Ovary (tissue), 9 donors: ENCODE data around the gene CHRNE. TPM values are rescaled to one million over a fixed set of nuclear protein-coding genes. Genes with fewer than 3 reads are reported as not detected.
"Not testable (repeated sequence)": the region's sequence is repeated elsewhere in the genome, so short reads cannot be mapped to it uniquely, and the experiment has no call there.

ENCODE experiments used
- DNase-seq, 5 donors: peaks; one replicate each; pipeline ENCODE4 v3.0.0-alpha.2; 2019 to 2020
- H3K27ac ChIP-seq, 2 donors: fragments of 200-600 bp; one replicate each; pipeline versions ENCODE4 v1.5.1 to v1.8.0; 2019 to 2022
- H3K27me3 ChIP-seq: fragments of 200-600 bp; one replicate; pipeline ENCODE4 v1.8.0; 2022
- H3K36me3 ChIP-seq: fragments of 200-600 bp; sonication (generic); one replicate; pipeline ENCODE4 v1.5.1; 2019
- H3K4me1 ChIP-seq: one replicate; pipeline ENCODE4 v1.8.1; 2013; ENCODE audit warnings: mild to moderate bottlenecking, moderate library complexity; ENCODE audit not compliant: insufficient read depth
- H3K4me3 ChIP-seq: fragments of 200-600 bp; sonication (generic); one replicate; pipeline ENCODE4 v1.5.1; 2017
- H3K9me3 ChIP-seq, 2 donors: fragments of 200-600 bp in 1 of 2; sonication (generic) in 1 of 2; one replicate each; pipeline versions ENCODE4 v1.5.1 to v1.8.1; 2013 to 2019; ENCODE audit warnings: mild to moderate bottlenecking in 1 of 2, moderate library complexity in 1 of 2
- EP300 ChIP-seq: sonication (generic); formaldehyde crosslinking; IDR thresholded peaks from one replicate; pipeline ENCODE4 v1.6.1; 2017; ENCODE audit warnings: antibody characterized with exemption
- POLR2A ChIP-seq: fragments of 450-650 bp; IDR thresholded peaks from one replicate; pipeline ENCODE4 v1.6.1; 2017; ENCODE audit warnings: antibody characterized with exemption, mild to moderate bottlenecking, moderate library complexity
- WGBS, 3 donors: extraction: QIAGEN DNeasy Blood & Tissue Kit in 1 of 3; methylation state at CpG; one replicate each; pipeline versions ENCODE4 v1.1.5 to v1.1.7; 2013 to 2017; 5-methylcytosine and 5-hydroxymethylcytosine counted together
- intact Hi-C, 4 donors: fragments of 100-400 bp; cut with DNase I; formaldehyde crosslinking; loops; one replicate each; pipeline versions ENCODE4 v1.11.0 to v1.15.1; 2022 to 2023
- polyA plus RNA-seq, 2 donors: library from polyadenylated mRNA; stranded (reverse); fragments of 200-250 nt in 1 of 2; fragments of 350-450 nt in 1 of 2; fragmentation: Illumina TruSeq in 1 of 2; extraction: RNeasy Lipid Tissue Mini Kit (QIAGEN cat#74804) in 1 of 2; gene quantifications; one replicate each; pipeline ENCODE4 v1.2.3, GENCODE V29; 2013 to 2014
- total RNA-seq, 7 donors: library from RNA; depleted of rRNA in 2 of 7; stranded (reverse); fragments of >200 nt in 2 of 7; fragmentation: NEBNext Ultra II Directional in 3 of 7; extraction: Animal tissue kit (Norgen Biotek cat#: 25700) in 3 of 7; gene quantifications; one replicate each; pipeline versions ENCODE4 v1.1.0 to v1.2.4, GENCODE V29; 2016 to 2023
- TF ChIP-seq, protein P1 (sequence below), 3 donors: fragments of 450-650 bp in 2 of 3; fragments of 200-600 bp in 1 of 3; IDR thresholded peaks; one replicate each; pipeline versions ENCODE4 v1.5.1 to v1.8.0; 2016 to 2022; ENCODE audit warnings: antibody characterized with exemption in 3 of 3, mild to moderate bottlenecking in 1 of 3
- donor health status: DM: no; HTN: no; CAD: no; lungs with moderate emphysema.
- donor health status: DM: no; HTN: no; CAD: no.
- donor health status: Bipolar disorder and iron deficiency.
- donor health status: DM: yes; HTN: yes; CAD: no.
- donor health status: DM: no; HTN: no; CAD: no.
- donor health status: DM: yes; HTN: yes; CAD: no.

CHRNE gene
- total and polyA plus RNA-seq, 9 donors: 0.34 to 1.4 (median 1.0) TPM

GRCh38 chr17:4867535-4867934, 35.4 kb downstream of the CHRNE start:
- H3K9me3 ChIP-seq, intact Hi-C loops, H3K27ac ChIP-seq, DNase-seq, H3K4me3 ChIP-seq, H3K4me1 ChIP-seq, H3K27me3 ChIP-seq, H3K36me3 ChIP-seq: not testable (repeated sequence)
- 74 to 91% (median 83%) methylated on average over 5 of the region's 5 CpGs for WGBS, 3 donors

- H3K36me3 ChIP-seq: no peaks in the 10 kb centered on the region
- no peak overlapping the region for H3K27ac ChIP-seq
- intact Hi-C loops: no loop called here
- no peak for DNase-seq
- H3K9me3 ChIP-seq: no peaks in the 10 kb centered on the region
- 67 to 75% (median 73%) methylated on average over 1 of the region's 1 CpG for WGBS, 3 donors
- peaks cover 5% of the 10 kb centered on the region for H3K4me1 ChIP-seq
- no peak overlapping the region for H3K4me3 ChIP-seq
- H3K27me3 ChIP-seq: no peaks in the 10 kb centered on the region
- TF ChIP-seq EP300: no peak
- TF ChIP-seq POLR2A: no peak
- TF ChIP-seq, protein P1, sequence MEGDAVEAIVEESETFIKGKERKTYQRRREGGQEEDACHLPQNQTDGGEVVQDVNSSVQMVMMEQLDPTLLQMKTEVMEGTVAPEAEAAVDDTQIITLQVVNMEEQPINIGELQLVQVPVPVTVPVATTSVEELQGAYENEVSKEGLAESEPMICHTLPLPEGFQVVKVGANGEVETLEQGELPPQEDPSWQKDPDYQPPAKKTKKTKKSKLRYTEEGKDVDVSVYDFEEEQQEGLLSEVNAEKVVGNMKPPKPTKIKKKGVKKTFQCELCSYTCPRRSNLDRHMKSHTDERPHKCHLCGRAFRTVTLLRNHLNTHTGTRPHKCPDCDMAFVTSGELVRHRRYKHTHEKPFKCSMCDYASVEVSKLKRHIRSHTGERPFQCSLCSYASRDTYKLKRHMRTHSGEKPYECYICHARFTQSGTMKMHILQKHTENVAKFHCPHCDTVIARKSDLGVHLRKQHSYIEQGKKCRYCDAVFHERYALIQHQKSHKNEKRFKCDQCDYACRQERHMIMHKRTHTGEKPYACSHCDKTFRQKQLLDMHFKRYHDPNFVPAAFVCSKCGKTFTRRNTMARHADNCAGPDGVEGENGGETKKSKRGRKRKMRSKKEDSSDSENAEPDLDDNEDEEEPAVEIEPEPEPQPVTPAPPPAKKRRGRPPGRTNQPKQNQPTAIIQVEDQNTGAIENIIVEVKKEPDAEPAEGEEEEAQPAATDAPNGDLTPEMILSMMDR (IDR thresholded peaks at IDR 0.05): no peak
Observed at GRCh38 chr17:4863321-4863720, 39.6 kb downstream of the CHRNE start.

DNA sequence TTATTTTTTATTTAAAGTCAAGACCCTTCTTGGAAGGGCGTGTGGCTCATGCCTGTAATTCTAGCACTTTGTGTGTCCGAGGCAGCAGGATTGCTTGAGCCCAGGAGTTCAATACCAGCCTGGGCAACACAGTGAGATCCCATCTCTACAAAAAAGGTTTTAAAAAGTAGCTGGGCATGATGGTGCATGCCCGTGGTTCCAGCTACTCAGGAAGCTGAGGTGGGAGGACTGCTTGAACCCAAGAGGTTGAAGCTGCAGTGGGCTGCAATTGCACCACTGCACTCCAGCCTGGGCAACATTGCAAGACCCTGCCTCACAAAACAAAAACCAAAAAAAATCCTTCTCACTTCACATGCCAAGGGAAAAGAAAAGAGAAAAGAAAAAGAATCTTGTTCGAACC, 40.2 kb downstream of the CHRNE start:
- intact Hi-C loops: no loop called here
- H3K27ac ChIP-seq: no peak overlapping the region
- WGBS, 3 donors: 87 to 93% (median 91%) methylated on average over 4 of the region's 4 CpGs
- peaks cover 7% of the 10 kb centered on the region for H3K4me1 ChIP-seq
- no peak for DNase-seq
- H3K36me3 ChIP-seq: no peaks in the 10 kb centered on the region
- no peak overlapping the region for H3K4me3 ChIP-seq
- no peaks in the 10 kb centered on the region for H3K9me3 ChIP-seq
- H3K27me3 ChIP-seq: no peaks in the 10 kb centered on the region
- TF ChIP-seq, protein P1 (IDR thresholded peaks at IDR 0.05): no peak
- TF ChIP-seq POLR2A (no peak), EP300 (no peak)

DNA sequence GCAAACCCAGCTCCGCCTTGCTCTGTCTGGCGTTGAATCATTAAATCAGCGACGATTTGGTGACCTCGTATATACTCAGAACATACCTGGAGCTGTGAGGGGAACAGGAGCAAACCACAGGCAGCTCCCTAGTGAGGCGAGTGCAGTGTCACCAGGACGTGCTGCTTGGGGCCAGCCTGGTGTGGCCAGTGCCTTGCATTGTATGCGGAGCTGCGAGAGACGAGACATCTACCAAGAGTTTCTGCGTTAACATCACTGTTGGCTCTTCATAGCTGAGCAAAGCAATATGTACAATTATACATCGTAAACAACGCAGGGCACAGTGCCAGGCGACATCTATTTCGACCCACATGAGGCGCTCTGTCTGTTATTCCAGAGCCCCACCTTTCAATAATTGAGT, 41.8 kb downstream of the CHRNE start:
- no peak for DNase-seq
- Histone ChIP-seq H3K36me3 (no peaks in the 10 kb centered on the region), H3K4me1 (peaks cover 15% of the 10 kb centered on the region), H3K4me3 (no peak overlapping the region), H3K27ac (no peak overlapping the region), H3K9me3 (no peaks in the 10 kb centered on the region), H3K27me3 (no peaks in the 10 kb centered on the region)
- TF ChIP-seq, protein P1 (IDR thresholded peaks at IDR 0.05): no peak
- no peak for TF ChIP-seq EP300
- TF ChIP-seq POLR2A: no peak
- 91 to 93% (median 93%) methylated on average over 16 of the region's 16 CpGs for WGBS, 3 donors
- intact Hi-C loops: no loop called here

GRCh38 chr17:4860651-4861050, 42.2 kb downstream of the CHRNE start:
- WGBS, 3 donors: 88 to 93% (median 89%) methylated on average over 9 of the region's 9 CpGs
- H3K27me3 ChIP-seq: no peaks in the 10 kb centered on the region
- H3K36me3 ChIP-seq: no peaks in the 10 kb centered on the region
- no peak overlapping the region for H3K27ac ChIP-seq
- no peaks in the 10 kb centered on the region for H3K9me3 ChIP-seq
- no peak for DNase-seq
- TF ChIP-seq POLR2A (no peak), EP300 (no peak)
- TF ChIP-seq, protein P1 (IDR thresholded peaks at IDR 0.05): no peak
- no peak overlapping the region for H3K4me3 ChIP-seq
- H3K4me1 ChIP-seq: peaks cover 16% of the 10 kb centered on the region
- intact Hi-C loops: no loop called here
